NOMO-1 (cell line): ENCODE results near the gene TM7SF3.
"Not testable (repeated sequence)": the region's sequence is repeated elsewhere in the genome, so short reads cannot be mapped to it uniquely, and the experiment has no call there.

Experiments
- DNase-seq, 2 experiments: peaks; one replicate each; lab custom pipeline; 2025; ENCODE audit not compliant: unreplicated experiment in 2 of 2; lab: John Stamatoyannopoulos, UW

Gene TM7SF3

GRCh38 chr12:27017163-27017823 lies 3.1 kb upstream of the TM7SF3 start:
- not testable (repeated sequence) for DNase-seq

- peak in 1 of 2 experiments; percentile 65 for DNase-seq
Observed at GRCh38 chr12:27015730-27016076, 1.5 kb upstream of the TM7SF3 start.

- DNase-seq = no peak
Observed at GRCh38 chr12:27014859-27015729, 910 bp upstream of the TM7SF3 start.

- DNase-seq = peak in 1 of 2 experiments; percentile 47
Observed at GRCh38 chr12:27013611-27014084, 536 bp downstream of the TM7SF3 start.

GRCh38 chr12:27012982-27013255 lies 1.3 kb downstream of the TM7SF3 start:
- no peak for DNase-seq

GRCh38 chr12:27012239-27012981 lies 1.8 kb downstream of the TM7SF3 start:
- no peak for DNase-seq

- DNase-seq = peak in 1 of 2 experiments; percentile 7
Observed at GRCh38 chr12:27009881-27010301, 4.3 kb downstream of the TM7SF3 start.

- peak in 1 of 2 experiments; percentile 67 for DNase-seq
Observed at GRCh38 chr12:27008081-27008480, 6.1 kb downstream of the TM7SF3 start.

GRCh38 chr12:27006797-27007467 lies 7.3 kb downstream of the TM7SF3 start:
- DNase-seq = no peak

GRCh38 chr12:27005495-27005894 lies 8.7 kb downstream of the TM7SF3 start:
- no peak for DNase-seq

GRCh38 chr12:27003421-27004381 lies 10.5 kb downstream of the TM7SF3 start:
- no peak for DNase-seq

- DNase-seq = no peak
Observed at GRCh38 chr12:27002141-27002540, 12.0 kb downstream of the TM7SF3 start.

- DNase-seq = peak; percentile 59 to 73
Observed at GRCh38 chr12:27001663-27002062, 12.5 kb downstream of the TM7SF3 start.

- no peak for DNase-seq
Observed at GRCh38 chr12:27000961-27001360, 13.2 kb downstream of the TM7SF3 start.

- no peak for DNase-seq
Observed at GRCh38 chr12:26997003-26997402, 17.2 kb downstream of the TM7SF3 start.

GRCh38 chr12:26995706-26996105 lies 18.5 kb downstream of the TM7SF3 start:
- no peak for DNase-seq

- DNase-seq = no peak
Observed at GRCh38 chr12:26994109-26994508, 20.1 kb downstream of the TM7SF3 start.

- no peak for DNase-seq
Observed at GRCh38 chr12:26991826-26992225, 22.4 kb downstream of the TM7SF3 start.

GRCh38 chr12:26989873-26990272 lies 24.3 kb downstream of the TM7SF3 start:
- DNase-seq = no peak

- DNase-seq = no peak
Observed at GRCh38 chr12:26988703-26989102, 25.5 kb downstream of the TM7SF3 start.
